ENCODE measurements around the gene ATP13A2.

GRCh38 chr1:16967962-16968361, 43.8 kb downstream of the ATP13A2 start:
- TF ChIP-seq CTCF (optimal IDR thresholded peaks at IDR 0.05 in 1 of 3, IDR thresholded peaks at IDR 0.05 in 1 of 3, conservative IDR thresholded peaks at IDR 0.05 in 1 of 3; ENCODE audit: extremely low read depth in 1 of 3, insufficient read depth in 2 of 3, low read length in 3 of 3) (no peak), EZH2 (IDR thresholded peaks at IDR 0.05; ENCODE audit: low read length) (no peak)

Measured in keratinocyte (primary cell).